ENCODE data around the gene STAB1. TPM values are rescaled to one million over a fixed set of nuclear protein-coding genes. Genes with fewer than 3 reads are reported as not detected.

The STAB1 gene, protein sequence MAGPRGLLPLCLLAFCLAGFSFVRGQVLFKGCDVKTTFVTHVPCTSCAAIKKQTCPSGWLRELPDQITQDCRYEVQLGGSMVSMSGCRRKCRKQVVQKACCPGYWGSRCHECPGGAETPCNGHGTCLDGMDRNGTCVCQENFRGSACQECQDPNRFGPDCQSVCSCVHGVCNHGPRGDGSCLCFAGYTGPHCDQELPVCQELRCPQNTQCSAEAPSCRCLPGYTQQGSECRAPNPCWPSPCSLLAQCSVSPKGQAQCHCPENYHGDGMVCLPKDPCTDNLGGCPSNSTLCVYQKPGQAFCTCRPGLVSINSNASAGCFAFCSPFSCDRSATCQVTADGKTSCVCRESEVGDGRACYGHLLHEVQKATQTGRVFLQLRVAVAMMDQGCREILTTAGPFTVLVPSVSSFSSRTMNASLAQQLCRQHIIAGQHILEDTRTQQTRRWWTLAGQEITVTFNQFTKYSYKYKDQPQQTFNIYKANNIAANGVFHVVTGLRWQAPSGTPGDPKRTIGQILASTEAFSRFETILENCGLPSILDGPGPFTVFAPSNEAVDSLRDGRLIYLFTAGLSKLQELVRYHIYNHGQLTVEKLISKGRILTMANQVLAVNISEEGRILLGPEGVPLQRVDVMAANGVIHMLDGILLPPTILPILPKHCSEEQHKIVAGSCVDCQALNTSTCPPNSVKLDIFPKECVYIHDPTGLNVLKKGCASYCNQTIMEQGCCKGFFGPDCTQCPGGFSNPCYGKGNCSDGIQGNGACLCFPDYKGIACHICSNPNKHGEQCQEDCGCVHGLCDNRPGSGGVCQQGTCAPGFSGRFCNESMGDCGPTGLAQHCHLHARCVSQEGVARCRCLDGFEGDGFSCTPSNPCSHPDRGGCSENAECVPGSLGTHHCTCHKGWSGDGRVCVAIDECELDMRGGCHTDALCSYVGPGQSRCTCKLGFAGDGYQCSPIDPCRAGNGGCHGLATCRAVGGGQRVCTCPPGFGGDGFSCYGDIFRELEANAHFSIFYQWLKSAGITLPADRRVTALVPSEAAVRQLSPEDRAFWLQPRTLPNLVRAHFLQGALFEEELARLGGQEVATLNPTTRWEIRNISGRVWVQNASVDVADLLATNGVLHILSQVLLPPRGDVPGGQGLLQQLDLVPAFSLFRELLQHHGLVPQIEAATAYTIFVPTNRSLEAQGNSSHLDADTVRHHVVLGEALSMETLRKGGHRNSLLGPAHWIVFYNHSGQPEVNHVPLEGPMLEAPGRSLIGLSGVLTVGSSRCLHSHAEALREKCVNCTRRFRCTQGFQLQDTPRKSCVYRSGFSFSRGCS (N-terminal part only)
- 267 and 435 TPM in 2 replicates for total RNA-seq

DNA sequence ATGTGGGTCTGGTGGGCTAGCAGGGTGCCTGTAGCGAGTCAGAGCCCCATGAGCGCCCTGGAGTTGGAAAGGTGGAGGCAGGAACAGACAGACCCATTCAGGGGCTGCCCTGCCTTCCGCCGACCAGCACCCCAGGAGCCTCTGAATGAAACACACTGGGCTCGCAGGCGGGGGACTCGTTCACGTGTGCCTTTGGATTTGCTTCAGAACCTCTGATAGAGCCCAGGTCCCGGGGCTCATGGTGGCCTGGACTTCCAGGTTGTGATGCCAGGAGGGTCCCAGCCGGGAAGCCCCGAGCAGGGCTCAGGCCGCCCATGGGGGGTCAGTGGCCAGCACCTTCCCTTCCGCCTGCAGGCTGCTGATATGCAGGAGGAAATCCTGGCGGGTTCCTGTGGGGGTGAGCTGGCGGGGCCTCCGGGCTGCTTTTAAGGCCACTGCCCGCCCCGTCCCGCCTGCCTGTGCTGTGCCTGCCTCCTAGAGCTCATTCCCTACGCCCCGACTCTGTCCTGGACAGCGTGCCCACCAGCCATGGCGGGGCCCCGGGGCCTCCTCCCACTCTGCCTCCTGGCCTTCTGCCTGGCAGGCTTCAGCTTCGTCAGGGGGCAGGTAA, at the start of gene STAB1:
TSS of gene STAB1 (plus strand) at position 453 of the 610 bp plus-strand sequence. CDS start at position 529, 76 bp downstream.

DNA sequence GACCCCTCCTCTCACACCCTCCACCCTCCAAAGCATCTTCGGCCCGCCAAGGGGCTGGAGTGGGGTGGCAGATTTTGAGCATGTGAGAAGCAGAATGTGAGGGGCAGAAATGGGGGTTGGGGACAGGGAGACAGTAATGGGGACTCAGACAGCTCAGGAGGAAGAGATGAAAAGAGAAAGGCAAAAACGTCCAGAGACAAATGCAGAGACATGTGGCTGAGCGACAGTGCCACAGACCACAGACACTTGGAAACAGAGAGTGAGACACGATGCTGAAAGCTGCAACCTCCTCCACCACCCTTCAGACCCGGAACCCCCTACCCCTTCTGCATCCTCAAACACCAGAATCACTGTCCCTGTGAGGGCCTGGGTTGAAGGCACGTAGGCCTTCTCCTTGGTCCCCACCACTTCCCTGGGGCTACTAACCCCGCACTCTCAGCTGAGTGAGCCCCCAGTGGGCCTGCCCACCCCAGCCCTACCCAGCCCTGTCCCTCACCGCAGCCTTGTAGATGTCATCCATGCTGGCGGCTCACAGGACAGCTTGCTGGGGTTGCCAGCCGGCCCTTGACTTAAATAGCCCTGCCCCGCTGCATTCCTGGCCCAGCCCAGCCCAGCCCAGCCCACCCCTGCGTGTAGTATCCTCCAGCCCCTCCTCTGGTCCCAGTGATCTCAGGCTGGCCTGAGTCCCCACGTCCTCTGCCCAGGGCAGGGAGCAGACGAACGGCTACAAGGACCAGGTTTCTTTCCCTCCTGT, 41.5 kb upstream of the STAB1 start, which contains the start of gene TNNC1:
TSS of gene TNNC1 (minus strand) at position 546 of the 754 bp plus-strand sequence. CDS start at position 520, 26 bp downstream.

DNA sequence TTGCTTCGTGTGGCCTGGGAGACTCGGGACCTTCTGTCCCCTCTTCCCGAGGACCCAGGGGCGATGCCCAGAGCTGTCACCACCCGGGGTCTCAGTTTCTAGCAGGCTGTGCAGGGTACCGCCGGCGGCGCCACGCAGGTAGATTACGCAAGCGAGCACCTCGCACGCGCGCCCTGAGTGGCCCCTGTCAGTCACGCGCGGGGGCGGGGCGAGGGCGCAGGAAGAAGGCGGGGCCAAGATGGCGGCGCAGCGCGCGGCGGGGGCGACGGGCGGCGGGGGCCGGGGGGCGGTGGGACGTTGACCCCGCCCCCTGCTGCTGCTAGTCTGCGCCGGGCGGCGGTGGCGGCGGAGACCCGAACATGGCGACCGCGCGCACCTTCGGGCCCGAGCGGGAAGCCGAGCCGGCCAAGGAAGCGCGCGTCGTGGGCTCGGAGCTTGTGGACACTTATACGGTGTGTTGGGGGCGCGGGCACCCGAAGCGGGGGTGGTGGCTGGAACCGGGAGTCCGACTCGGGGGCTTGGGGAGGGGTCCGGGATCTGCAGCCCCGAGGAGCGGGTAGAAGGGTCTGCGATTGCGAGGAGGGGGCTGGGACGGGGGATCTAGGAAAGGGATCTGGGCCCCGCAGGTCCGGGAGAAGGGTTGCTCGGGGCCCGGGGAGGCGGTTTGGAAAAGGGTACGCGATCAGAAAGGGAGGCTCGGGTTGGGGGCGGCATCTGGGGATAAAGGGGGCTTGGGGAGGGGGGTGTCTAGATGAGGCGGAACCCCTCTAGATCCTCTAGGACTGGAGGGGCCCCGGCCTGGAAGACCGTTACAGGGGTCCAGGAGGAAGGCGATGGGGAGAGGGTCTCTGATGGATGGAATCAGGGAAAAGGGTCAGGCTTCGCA, 39.6 kb upstream of the STAB1 start, which contains the start of gene NISCH:
TSS of gene NISCH (plus strand) at position 322 of the 886 bp plus-strand sequence. CDS start at position 360, 38 bp downstream.

DNA sequence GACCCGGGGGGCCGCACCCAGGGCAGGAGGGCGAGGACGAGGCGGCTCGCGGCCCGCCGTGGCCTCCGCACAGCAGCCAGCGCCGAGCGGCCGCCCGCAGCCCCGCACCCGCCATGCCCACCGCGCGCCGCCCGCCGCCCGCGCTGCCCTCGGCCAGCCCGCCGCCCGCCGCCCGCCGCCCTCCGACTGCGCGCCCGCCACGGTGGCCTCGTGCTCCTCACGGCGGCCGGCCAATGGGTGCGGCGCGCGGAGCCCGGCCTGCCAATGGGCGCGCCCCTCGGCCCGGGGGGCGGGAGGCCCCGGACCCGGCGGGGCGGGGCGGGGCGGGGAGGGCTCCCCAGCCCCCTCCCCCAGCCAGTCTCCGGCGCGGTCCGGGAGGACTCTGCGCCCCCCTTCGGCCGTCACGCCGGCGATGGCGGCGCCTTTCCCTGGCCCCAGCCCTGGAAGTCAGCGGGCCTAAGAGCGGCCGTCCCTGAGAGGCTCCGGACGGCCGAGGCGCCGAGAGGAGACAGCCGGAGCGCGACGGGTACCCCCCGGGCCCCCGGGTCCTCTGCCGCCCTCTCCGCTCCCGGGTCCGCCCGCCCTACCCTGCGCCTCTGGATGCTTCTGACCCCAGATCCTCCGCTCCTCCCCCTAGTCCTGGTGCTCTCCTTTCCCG, 38.6 kb downstream of the STAB1 start, which contains the start of gene NT5DC2:
TSS of gene NT5DC2 (minus strand) at position 235 of the 658 bp plus-strand sequence. CDS start at position 115, 120 bp downstream.

DNA sequence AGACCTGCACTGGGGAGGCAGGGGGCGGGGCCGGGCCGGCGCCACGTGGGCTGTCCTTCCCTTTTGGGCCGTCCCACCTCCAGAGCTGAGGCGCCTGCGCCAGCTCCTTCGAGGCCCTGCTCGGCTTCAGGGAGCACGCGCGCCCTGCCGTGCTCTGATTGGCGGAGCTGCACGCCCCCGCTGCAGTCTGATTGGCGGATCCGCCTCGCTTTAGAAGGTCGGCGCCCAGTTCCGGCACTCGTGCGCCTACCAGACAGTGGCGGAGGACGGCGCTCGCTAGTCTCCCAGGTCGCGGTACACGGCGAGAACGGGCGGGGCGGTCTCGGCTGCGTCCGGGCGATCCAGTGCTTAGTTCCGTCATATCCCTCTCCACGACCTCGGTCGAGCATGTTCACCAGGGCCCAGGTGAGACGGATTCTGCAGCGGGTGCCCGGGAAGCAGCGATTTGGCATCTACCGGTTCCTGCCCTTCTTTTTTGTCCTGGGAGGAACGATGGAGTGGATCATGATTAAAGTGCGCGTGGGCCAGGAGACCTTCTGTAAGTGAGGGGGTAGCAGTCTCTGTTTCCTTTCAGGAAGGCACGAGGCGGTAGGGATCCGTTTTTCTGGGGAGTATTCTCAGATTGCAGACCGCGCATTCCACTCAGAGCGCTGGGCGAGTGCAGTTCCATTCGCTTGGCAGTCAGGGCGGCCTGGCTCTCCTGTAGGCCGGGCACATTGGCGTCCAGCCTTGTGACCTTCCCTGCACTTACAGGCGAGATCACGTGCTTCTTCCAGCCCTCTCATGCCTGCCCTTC, 41.4 kb downstream of the STAB1 start, which contains the start of gene UQCC5:
TSS of gene UQCC5 (plus strand) at position 237 of the 796 bp plus-strand sequence. CDS start at position 388, 151 bp downstream.

Small RNAs within 50 kb of the gene (small RNA-seq; reads per million reads assigned to genes)
- gene RNU6-856P (not detected), gene RNU6ATAC16P (not detected)

Other genes with a start within 250 kb of the STAB1 start
- 14.8 and 16.3 TPM in 2 replicates for gene PPM1M, start 249.6 kb upstream of the STAB1 start, total RNA-seq
- 63.7 and 67.3 TPM in 2 replicates for gene WDR82, start 216.7 kb upstream of the STAB1 start, total RNA-seq
- gene GLYCTK, start 207.5 kb upstream of the STAB1 start, total RNA-seq, result 17.0 and 22.8 TPM in 2 replicates
- gene DNAH1, start 179.0 kb upstream of the STAB1 start, total RNA-seq, result 6.8 and 8.5 TPM in 2 replicates
- gene BAP1, start 85.3 kb upstream of the STAB1 start, total RNA-seq, result 77.2 and 93.7 TPM in 2 replicates
- gene PHF7, start 84.7 kb upstream of the STAB1 start, total RNA-seq, result 4.9 and 5.7 TPM in 2 replicates
- gene SEMA3G, start 50.2 kb upstream of the STAB1 start, total RNA-seq, result 18.2 and 65.0 TPM in 2 replicates
- not detected in 2 replicates for gene TNNC1, start 41.3 kb upstream of the STAB1 start, total RNA-seq
- gene NISCH, start 39.7 kb upstream of the STAB1 start, total RNA-seq, result 98.8 and 111 TPM in 2 replicates
- gene NT5DC2, start 38.5 kb downstream of the STAB1 start, total RNA-seq, result 67.3 and 112 TPM in 2 replicates
- gene UQCC5, start 41.3 kb downstream of the STAB1 start, total RNA-seq, result 3.7 and 4.6 TPM in 2 replicates
- gene PBRM1, start 190.6 kb downstream of the STAB1 start, total RNA-seq, result 83.0 and 94.1 TPM in 2 replicates
- 165 and 174 TPM in 2 replicates for gene GNL3, start 190.7 kb downstream of the STAB1 start, total RNA-seq
- gene GLT8D1, start 210.5 kb downstream of the STAB1 start, total RNA-seq, result 51.3 and 76.1 TPM in 2 replicates
- gene SPCS1, start 210.8 kb downstream of the STAB1 start, total RNA-seq, result 51.9 and 57.1 TPM in 2 replicates